VCaP (cell line): ENCODE measurements around the gene C12orf75.

ENCODE experiments used
- H3K27ac ChIP-seq: fragments of 450-650 bp; 2 replicates; pipeline ENCODE4 v1.5.1; 2017
- TF ChIP-seq, protein P1 (sequence below): fragments of 450-650 bp; conservative IDR thresholded peaks from 2 replicates; pipeline ENCODE4 v1.5.1; 2017; ENCODE audit warnings: mild to moderate bottlenecking, moderate library complexity

Gene C12orf75

GRCh38 chr12:105316931-105317852 lies 13.3 kb upstream of the C12orf75 start:
- TF ChIP-seq, protein P1, sequence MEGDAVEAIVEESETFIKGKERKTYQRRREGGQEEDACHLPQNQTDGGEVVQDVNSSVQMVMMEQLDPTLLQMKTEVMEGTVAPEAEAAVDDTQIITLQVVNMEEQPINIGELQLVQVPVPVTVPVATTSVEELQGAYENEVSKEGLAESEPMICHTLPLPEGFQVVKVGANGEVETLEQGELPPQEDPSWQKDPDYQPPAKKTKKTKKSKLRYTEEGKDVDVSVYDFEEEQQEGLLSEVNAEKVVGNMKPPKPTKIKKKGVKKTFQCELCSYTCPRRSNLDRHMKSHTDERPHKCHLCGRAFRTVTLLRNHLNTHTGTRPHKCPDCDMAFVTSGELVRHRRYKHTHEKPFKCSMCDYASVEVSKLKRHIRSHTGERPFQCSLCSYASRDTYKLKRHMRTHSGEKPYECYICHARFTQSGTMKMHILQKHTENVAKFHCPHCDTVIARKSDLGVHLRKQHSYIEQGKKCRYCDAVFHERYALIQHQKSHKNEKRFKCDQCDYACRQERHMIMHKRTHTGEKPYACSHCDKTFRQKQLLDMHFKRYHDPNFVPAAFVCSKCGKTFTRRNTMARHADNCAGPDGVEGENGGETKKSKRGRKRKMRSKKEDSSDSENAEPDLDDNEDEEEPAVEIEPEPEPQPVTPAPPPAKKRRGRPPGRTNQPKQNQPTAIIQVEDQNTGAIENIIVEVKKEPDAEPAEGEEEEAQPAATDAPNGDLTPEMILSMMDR, result no peak

GRCh38 chr12:105317942-105318621 lies 12.4 kb upstream of the C12orf75 start:
- TF ChIP-seq, protein P1, result no peak
- no peak overlapping the region for H3K27ac ChIP-seq

More at GRCh38 chr12:105316931-105317852, 13.3 kb upstream of the C12orf75 start:
- H3K27ac ChIP-seq, result no peak overlapping the region

DNA sequence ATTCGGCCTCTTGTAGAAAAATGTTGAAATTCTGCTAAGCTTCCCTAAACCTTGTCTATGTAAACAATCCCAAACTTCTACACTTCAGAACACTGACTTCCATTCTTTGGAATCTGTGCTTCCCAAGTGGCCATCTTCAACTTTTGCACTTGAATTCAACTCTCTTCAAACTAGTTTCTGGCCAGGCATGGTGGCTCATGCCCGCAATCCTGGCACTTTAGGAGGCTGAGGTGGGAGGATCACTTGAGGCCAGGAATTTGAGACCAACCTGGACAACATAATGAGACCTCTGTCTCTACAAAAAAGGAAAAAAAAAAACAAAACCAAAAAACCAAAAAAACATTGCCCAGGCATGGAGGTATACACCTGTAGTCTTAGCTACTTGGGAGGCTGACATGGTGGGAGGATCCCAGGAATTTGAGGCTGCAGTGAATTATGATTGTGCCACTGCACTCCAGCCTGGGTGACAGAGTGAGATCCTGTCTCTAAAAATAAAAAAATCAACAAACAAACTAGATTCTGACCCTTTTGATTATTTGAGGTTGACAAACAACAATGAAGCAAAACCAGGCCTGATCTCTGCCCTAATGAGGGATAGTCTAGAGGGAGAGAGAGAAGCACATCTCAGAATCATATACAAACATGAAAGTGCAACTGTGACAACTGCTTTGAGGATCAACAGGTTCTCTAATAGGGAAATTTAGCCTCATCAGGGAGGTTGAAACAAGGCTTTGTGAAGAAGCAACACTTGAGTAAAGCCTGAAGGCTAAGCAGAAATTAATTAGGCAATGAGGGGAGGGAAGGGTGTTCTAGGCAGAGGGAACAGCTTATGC lies 11.6 kb upstream of the C12orf75 start:
- H3K27ac ChIP-seq, result no peak overlapping the region
- TF ChIP-seq, protein P1, result no peak

DNA sequence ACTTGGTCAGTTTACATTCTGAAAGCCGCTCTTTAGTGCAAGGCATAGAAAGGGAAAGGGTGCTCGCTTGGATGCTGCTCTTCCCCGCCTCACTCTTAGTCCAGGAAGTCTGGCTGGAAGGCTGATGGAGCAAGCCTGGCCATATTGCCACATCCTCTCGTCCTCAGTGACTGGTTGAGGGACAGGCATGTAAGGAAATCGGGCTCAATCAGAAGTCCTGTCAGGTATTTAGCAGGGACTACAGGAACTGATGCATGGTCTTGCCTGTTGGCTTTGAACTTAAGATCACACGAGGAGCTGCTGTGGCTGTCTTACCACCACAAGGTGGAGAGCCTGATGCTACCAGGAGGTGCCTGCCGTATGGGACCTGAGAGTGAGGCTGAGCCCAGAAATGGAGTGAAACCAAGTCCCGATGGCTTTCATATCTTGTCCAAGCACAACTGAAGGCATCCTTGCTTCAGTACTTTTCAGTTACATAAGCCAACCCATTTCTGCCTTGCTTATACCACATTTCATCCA lies 10.7 kb upstream of the C12orf75 start:
- H3K27ac ChIP-seq, result no peak overlapping the region
- TF ChIP-seq, protein P1, result no peak

GRCh38 chr12:105321125-105321524 lies 9.4 kb upstream of the C12orf75 start:
- H3K27ac ChIP-seq, result no peak overlapping the region
- TF ChIP-seq, protein P1, result no peak

DNA sequence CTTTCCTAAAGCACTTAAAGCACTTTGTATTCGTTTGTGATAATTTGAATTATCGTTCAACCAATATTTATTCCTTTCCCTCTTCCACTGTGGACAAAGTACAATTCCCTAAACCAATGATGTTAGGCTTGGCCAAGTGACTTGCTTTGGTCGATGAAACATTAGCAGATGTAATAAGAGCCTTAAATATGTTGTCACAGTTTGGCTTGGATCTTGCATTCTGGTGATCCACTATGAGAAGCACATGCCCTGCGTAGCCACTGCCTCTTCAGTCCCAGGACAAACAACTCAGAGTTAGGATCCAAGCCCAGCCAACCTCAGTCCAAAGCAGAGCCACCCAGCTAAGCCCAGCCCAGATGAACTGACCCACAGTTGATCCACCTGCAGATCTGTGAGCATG lies 8.4 kb upstream of the C12orf75 start:
- TF ChIP-seq, protein P1, result no peak
- no peak overlapping the region for H3K27ac ChIP-seq
